ENCODE results near the gene C1orf115. TPM values are rescaled to one million over a fixed set of nuclear protein-coding genes. Genes with fewer than 3 reads are reported as not detected.

Gene C1orf115
- total RNA-seq, 1 donor from 2014 or later = 34.7 TPM

DNA sequence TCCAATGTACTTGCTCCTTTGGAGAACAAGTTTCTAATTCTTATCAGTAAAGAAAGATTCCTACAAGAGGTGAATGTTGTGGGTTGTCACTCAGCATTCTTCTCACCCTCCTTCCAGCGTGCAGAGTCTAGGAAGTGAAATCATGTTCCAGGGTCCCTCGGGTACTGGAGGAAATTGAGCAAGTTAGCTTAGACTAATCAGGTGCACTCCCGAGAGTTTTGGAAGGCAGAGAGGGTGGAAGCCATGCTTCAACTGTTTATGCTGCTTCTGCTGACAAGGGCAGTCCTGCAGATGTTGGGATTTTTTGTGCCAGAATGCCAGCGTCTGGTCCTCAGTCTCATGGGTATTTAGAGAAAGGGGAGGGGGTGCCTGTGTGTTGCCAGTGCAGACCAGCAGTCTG, 5.3 kb upstream of the C1orf115 start:
- TF ChIP-seq, protein P1, sequence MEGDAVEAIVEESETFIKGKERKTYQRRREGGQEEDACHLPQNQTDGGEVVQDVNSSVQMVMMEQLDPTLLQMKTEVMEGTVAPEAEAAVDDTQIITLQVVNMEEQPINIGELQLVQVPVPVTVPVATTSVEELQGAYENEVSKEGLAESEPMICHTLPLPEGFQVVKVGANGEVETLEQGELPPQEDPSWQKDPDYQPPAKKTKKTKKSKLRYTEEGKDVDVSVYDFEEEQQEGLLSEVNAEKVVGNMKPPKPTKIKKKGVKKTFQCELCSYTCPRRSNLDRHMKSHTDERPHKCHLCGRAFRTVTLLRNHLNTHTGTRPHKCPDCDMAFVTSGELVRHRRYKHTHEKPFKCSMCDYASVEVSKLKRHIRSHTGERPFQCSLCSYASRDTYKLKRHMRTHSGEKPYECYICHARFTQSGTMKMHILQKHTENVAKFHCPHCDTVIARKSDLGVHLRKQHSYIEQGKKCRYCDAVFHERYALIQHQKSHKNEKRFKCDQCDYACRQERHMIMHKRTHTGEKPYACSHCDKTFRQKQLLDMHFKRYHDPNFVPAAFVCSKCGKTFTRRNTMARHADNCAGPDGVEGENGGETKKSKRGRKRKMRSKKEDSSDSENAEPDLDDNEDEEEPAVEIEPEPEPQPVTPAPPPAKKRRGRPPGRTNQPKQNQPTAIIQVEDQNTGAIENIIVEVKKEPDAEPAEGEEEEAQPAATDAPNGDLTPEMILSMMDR (IDR thresholded peaks at IDR 0.05; ENCODE audit: unreplicated experiment) = no peak
- H3K27ac Mint-ChIP-seq (ENCODE audit: unreplicated experiment) = no peak overlapping the region
- H3K4me1 Mint-ChIP-seq (ENCODE audit: unreplicated experiment) = peaks cover 2% of the 10 kb centered on the region
- H3K27me3 Mint-ChIP-seq (ENCODE audit: unreplicated experiment) = no peaks in the 10 kb centered on the region
- no peak for DNase-seq (ENCODE audit: low spot score)
- H3K4me3 Mint-ChIP-seq (ENCODE audit: unreplicated experiment) = no peak overlapping the region
- H3K36me3 Mint-ChIP-seq (ENCODE audit: low read depth, unreplicated experiment) = no peaks in the 10 kb centered on the region
- H3K9me3 Mint-ChIP-seq (ENCODE audit: unreplicated experiment) = no peaks in the 10 kb centered on the region

DNA sequence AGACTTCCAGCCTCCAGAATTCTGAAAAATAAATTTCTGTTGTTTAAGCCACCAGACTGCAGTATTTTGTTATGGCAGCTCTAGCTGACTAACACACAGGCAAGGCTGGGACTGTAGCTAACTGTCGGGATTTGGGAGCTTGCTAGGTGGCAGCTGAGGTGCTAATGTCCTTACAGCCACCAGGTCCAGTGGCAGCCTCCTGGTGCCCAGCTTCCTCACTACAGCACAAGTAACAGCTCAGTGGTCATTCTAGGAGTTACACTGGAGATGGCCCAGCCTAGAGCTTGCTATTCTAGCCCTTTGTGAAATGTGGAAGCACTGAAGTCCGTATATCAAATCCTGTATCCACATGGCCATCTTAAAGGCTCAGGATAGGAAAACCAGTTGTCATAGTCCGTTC, 4.3 kb upstream of the C1orf115 start:
- H3K27ac Mint-ChIP-seq (ENCODE audit: unreplicated experiment) = no peak overlapping the region
- peaks cover 4% of the 10 kb centered on the region for H3K4me1 Mint-ChIP-seq (ENCODE audit: unreplicated experiment)
- no peak for DNase-seq (ENCODE audit: low spot score)
- TF ChIP-seq, protein P1 (IDR thresholded peaks at IDR 0.05; ENCODE audit: unreplicated experiment) = no peak
- no peaks in the 10 kb centered on the region for H3K27me3 Mint-ChIP-seq (ENCODE audit: unreplicated experiment)
- H3K9me3 Mint-ChIP-seq (ENCODE audit: unreplicated experiment) = no peaks in the 10 kb centered on the region
- no peaks in the 10 kb centered on the region for H3K36me3 Mint-ChIP-seq (ENCODE audit: low read depth, unreplicated experiment)
- H3K4me3 Mint-ChIP-seq (ENCODE audit: unreplicated experiment) = no peak overlapping the region

DNA sequence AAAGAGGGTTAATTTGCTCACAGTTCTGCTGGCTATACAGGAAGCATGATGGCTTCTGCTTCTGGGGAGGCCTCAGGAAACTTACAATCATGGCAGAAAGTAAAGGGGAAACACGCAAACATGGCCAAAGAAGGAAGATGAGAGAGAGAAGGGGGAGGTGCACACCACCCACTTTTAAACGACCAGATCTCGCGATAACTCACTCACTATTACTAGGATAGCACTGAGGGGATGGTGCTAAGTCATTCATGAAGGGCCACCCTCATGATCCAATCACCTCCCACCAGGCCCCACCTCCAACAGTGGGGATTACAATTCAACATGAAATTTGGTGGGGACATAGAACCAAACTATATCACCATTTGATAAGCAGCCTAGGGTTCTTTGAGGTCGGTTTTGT, 2.4 kb upstream of the C1orf115 start:
- H3K4me1 Mint-ChIP-seq (ENCODE audit: unreplicated experiment) = peaks cover 22% of the 10 kb centered on the region
- H3K27me3 Mint-ChIP-seq (ENCODE audit: unreplicated experiment) = no peaks in the 10 kb centered on the region
- H3K9me3 Mint-ChIP-seq (ENCODE audit: unreplicated experiment) = no peaks in the 10 kb centered on the region
- TF ChIP-seq, protein P1 (IDR thresholded peaks at IDR 0.05; ENCODE audit: unreplicated experiment) = no peak
- no peak overlapping the region for H3K27ac Mint-ChIP-seq (ENCODE audit: unreplicated experiment)
- H3K36me3 Mint-ChIP-seq (ENCODE audit: low read depth, unreplicated experiment) = peaks cover 4% of the 10 kb centered on the region
- no peak overlapping the region for H3K4me3 Mint-ChIP-seq (ENCODE audit: unreplicated experiment)
- no peak for DNase-seq (ENCODE audit: low spot score)

DNA sequence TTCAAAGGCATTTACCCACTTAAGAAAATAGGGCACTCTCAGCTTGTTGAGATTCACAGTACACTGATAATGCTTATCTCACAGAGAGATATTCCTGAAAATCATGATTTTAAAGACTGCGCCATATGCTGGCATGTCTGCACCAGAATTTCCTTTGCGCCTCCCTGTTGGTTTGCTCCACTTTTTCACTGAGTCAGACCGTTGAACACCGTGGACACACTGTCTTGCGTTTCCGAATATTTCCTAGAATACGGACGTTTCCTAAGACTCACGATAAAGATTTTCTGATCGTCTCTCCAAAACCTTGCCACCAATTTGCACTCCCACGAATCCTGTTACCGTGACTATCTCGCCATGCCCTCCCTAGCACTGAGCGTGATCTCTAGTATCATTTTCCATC, 497 bp upstream of the C1orf115 start:
- peak overlapping the region; percentile 88 for H3K4me3 Mint-ChIP-seq (ENCODE audit: unreplicated experiment)
- no peaks in the 10 kb centered on the region for H3K27me3 Mint-ChIP-seq (ENCODE audit: unreplicated experiment)
- H3K9me3 Mint-ChIP-seq (ENCODE audit: unreplicated experiment) = no peaks in the 10 kb centered on the region
- H3K27ac Mint-ChIP-seq (ENCODE audit: unreplicated experiment) = no peak overlapping the region
- TF ChIP-seq, protein P1 (IDR thresholded peaks at IDR 0.05; ENCODE audit: unreplicated experiment) = no peak
- peaks cover 4% of the 10 kb centered on the region for H3K36me3 Mint-ChIP-seq (ENCODE audit: low read depth, unreplicated experiment)
- no peak for DNase-seq (ENCODE audit: low spot score)
- H3K4me1 Mint-ChIP-seq (ENCODE audit: unreplicated experiment) = peaks cover 23% of the 10 kb centered on the region

DNA sequence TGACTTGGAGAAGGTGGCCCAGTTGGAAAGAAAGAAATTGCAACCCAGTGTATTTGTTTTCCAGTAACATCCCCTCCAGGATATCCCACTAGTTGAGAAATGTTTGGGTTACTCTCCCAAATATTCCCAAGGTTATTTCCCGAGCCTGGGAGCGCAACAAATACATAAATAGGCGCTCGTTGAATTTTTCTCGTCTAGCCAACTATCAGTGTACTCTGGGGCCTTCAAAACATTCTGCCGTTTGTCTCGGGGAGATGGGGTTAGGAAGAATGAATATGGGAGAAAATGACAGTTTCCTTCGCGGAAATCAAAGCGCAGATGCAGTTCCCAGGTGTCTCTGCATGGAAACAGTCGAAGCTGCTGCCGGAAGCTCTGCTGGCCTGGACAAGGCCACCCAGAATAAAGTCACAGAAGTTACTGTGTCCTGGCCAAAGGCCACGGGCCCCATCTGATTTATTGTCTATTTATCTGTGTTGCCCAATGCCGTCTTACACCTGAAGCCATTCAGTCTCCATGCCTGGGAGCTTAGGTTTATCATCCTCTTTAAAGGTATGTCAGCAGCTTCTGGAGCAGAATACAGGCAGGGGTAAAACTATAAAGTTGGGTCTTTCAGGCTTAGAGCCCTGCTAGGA, 1.0 kb downstream of the C1orf115 start:
- peaks cover 23% of the 10 kb centered on the region for H3K4me1 Mint-ChIP-seq (ENCODE audit: unreplicated experiment)
- no peaks in the 10 kb centered on the region for H3K9me3 Mint-ChIP-seq (ENCODE audit: unreplicated experiment)
- peak overlapping the region; percentile 83 for H3K4me3 Mint-ChIP-seq (ENCODE audit: unreplicated experiment)
- H3K36me3 Mint-ChIP-seq (ENCODE audit: low read depth, unreplicated experiment) = peaks cover 4% of the 10 kb centered on the region
- DNase-seq (ENCODE audit: low spot score) = no peak
- no peak overlapping the region for H3K27ac Mint-ChIP-seq (ENCODE audit: unreplicated experiment)
- no peaks in the 10 kb centered on the region for H3K27me3 Mint-ChIP-seq (ENCODE audit: unreplicated experiment)
- TF ChIP-seq, protein P1 (IDR thresholded peaks at IDR 0.05; ENCODE audit: unreplicated experiment) = no peak
